ENCODE data around the gene TAF11L12. TPM values are rescaled to one million over a fixed set of nuclear protein-coding genes. Genes with fewer than 3 reads are reported as not detected.
"Not testable (repeated sequence)": the region's sequence is repeated elsewhere in the genome, so short reads cannot be mapped to it uniquely, and the experiment has no call there.

The TAF11L12 gene
- not detected in 2 replicates for total RNA-seq
- long read RNA-seq, result 0 reads

GRCh38 chr5:17610092-17610491 is at the start of gene TAF11L12:
Gene TAF11L12 (plus strand): TSS chr5:17610392.
- not testable (repeated sequence) for H3K4me3 Mint-ChIP-seq (ENCODE audit: low read depth); DNase-seq (ENCODE audit: low spot score, unreplicated experiment); H3K27me3 Mint-ChIP-seq; H3K4me1 Mint-ChIP-seq (ENCODE audit: low read depth); H3K9me3 Mint-ChIP-seq (ENCODE audit: low read depth); H3K27ac Mint-ChIP-seq; H3K36me3 Mint-ChIP-seq (ENCODE audit: insufficient read depth)

- H3K4me3 Mint-ChIP-seq (ENCODE audit: low read depth); H3K4me1 Mint-ChIP-seq (ENCODE audit: low read depth); H3K9me3 Mint-ChIP-seq (ENCODE audit: low read depth); H3K27ac Mint-ChIP-seq; H3K36me3 Mint-ChIP-seq (ENCODE audit: insufficient read depth); H3K27me3 Mint-ChIP-seq; DNase-seq (ENCODE audit: low spot score, unreplicated experiment): not testable (repeated sequence)
Measured at GRCh38 chr5:17585658-17586057, 24.5 kb upstream of the TAF11L12 start, which contains the start of gene TAF11L7. Gene TAF11L7 (minus strand): TSS chr5:17585758.

GRCh38 chr5:17590860-17591259 is 19.3 kb upstream of the TAF11L12 start, which contains the start of gene TAF11L8:
Gene TAF11L8 (minus strand): TSS chr5:17590960.
- not testable (repeated sequence) for H3K4me1 Mint-ChIP-seq (ENCODE audit: low read depth); H3K27me3 Mint-ChIP-seq; H3K36me3 Mint-ChIP-seq (ENCODE audit: insufficient read depth); H3K9me3 Mint-ChIP-seq (ENCODE audit: low read depth); DNase-seq (ENCODE audit: low spot score, unreplicated experiment); H3K27ac Mint-ChIP-seq; H3K4me3 Mint-ChIP-seq (ENCODE audit: low read depth)

- not testable (repeated sequence) for DNase-seq (ENCODE audit: low spot score, unreplicated experiment); H3K36me3 Mint-ChIP-seq (ENCODE audit: insufficient read depth); H3K9me3 Mint-ChIP-seq (ENCODE audit: low read depth); H3K4me3 Mint-ChIP-seq (ENCODE audit: low read depth); H3K4me1 Mint-ChIP-seq (ENCODE audit: low read depth); H3K27me3 Mint-ChIP-seq; H3K27ac Mint-ChIP-seq
Measured at GRCh38 chr5:17594255-17594654, 15.9 kb upstream of the TAF11L12 start, which contains the start of gene TAF11L9. Gene TAF11L9 (minus strand): TSS chr5:17594394.

- not testable (repeated sequence) for H3K36me3 Mint-ChIP-seq (ENCODE audit: insufficient read depth); H3K4me3 Mint-ChIP-seq (ENCODE audit: low read depth); H3K27ac Mint-ChIP-seq; H3K9me3 Mint-ChIP-seq (ENCODE audit: low read depth); DNase-seq (ENCODE audit: low spot score, unreplicated experiment); H3K4me1 Mint-ChIP-seq (ENCODE audit: low read depth); H3K27me3 Mint-ChIP-seq
Measured at GRCh38 chr5:17597728-17598127, 12.5 kb upstream of the TAF11L12 start, which contains the start of gene TAF11L10. Gene TAF11L10 (minus strand): TSS chr5:17597828.

- not testable (repeated sequence) for H3K4me1 Mint-ChIP-seq (ENCODE audit: low read depth); H3K27me3 Mint-ChIP-seq
Measured at GRCh38 chr5:17603880-17604279, 6.3 kb upstream of the TAF11L12 start, which contains the start of gene TAF11L11. Gene TAF11L11 (plus strand): TSS chr5:17604183.

GRCh38 chr5:17604951-17605350 is 5.2 kb upstream of the TAF11L12 start:
- no peak for DNase-seq (ENCODE audit: low spot score, unreplicated experiment)
- Mint-ChIP-seq H3K9me3 (ENCODE audit: low read depth) (no peaks in the 10 kb centered on the region), H3K4me3 (ENCODE audit: low read depth) (no peak overlapping the region), H3K27me3 (no peaks in the 10 kb centered on the region), H3K4me1 (ENCODE audit: low read depth) (no peaks in the 10 kb centered on the region), H3K27ac (no peak overlapping the region), H3K36me3 (ENCODE audit: insufficient read depth) (no peaks in the 10 kb centered on the region)
- no peak for TF ChIP-seq CTCF (IDR thresholded peaks at IDR 0.05; ENCODE audit: unreplicated experiment)

More at GRCh38 chr5:17603880-17604279, 6.3 kb upstream of the TAF11L12 start, which contains the start of gene TAF11L11:
- H3K36me3 Mint-ChIP-seq (ENCODE audit: insufficient read depth); DNase-seq (ENCODE audit: low spot score, unreplicated experiment); H3K27ac Mint-ChIP-seq; H3K9me3 Mint-ChIP-seq (ENCODE audit: low read depth); H3K4me3 Mint-ChIP-seq (ENCODE audit: low read depth): not testable (repeated sequence)

GRCh38 chr5:17607461-17607860 is 2.7 kb upstream of the TAF11L12 start:
- not testable (repeated sequence) for H3K36me3 Mint-ChIP-seq (ENCODE audit: insufficient read depth); H3K4me1 Mint-ChIP-seq (ENCODE audit: low read depth); H3K9me3 Mint-ChIP-seq (ENCODE audit: low read depth); DNase-seq (ENCODE audit: low spot score, unreplicated experiment); H3K27ac Mint-ChIP-seq; H3K4me3 Mint-ChIP-seq (ENCODE audit: low read depth); H3K27me3 Mint-ChIP-seq

GRCh38 chr5:17614872-17615605 is 4.8 kb downstream of the TAF11L12 start:
- Mint-ChIP-seq H3K4me1 (ENCODE audit: low read depth) (no peaks in the 10 kb centered on the region), H3K36me3 (ENCODE audit: insufficient read depth) (no peaks in the 10 kb centered on the region), H3K9me3 (ENCODE audit: low read depth) (no peaks in the 10 kb centered on the region), H3K4me3 (ENCODE audit: low read depth) (no peak overlapping the region), H3K27me3 (no peaks in the 10 kb centered on the region), H3K27ac (no peak overlapping the region)
- no peak for DNase-seq (ENCODE audit: low spot score, unreplicated experiment)
- no peak for TF ChIP-seq CTCF (IDR thresholded peaks at IDR 0.05; ENCODE audit: unreplicated experiment)
